ENCODE data around the gene VASH1.
A peak's percentile ranks its signal among the peaks of the same experiment; 100 is the strongest.

Gene VASH1

DNA sequence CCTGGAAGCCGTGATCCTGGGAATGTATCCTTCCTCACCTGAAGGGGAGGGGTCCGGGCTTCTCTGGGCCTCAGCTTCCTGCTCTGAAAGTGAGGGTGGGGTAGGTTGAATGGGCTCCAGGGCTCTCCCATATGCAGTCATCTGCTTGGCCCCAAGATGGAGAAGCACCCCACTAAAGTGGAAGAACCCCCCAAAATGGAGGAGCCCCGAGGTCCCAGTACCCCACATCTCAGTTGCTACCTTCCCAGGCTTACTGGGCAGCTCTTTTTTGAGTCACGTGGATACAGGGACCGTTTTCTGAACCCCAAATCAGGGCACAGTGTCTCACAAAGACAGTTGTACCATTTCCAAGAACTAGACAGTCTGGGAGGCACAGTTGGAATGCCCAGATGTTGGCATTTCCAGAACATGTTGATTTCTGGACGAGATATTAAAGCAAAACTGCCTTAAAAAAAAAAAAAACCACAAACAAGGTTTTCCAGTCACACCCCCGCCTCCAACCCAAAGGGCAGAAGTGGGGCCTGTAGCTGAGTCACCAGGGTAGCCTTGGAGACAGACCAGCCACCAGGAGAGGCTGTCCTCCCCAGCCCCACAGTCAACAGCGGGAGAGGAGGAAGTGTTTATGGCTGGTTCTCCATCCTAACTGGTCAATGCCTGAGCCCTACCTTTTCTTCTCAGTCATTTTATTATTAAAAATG is 12.1 kb downstream of the VASH1 start:
- DNase-seq, result peak; percentile 1

DNA sequence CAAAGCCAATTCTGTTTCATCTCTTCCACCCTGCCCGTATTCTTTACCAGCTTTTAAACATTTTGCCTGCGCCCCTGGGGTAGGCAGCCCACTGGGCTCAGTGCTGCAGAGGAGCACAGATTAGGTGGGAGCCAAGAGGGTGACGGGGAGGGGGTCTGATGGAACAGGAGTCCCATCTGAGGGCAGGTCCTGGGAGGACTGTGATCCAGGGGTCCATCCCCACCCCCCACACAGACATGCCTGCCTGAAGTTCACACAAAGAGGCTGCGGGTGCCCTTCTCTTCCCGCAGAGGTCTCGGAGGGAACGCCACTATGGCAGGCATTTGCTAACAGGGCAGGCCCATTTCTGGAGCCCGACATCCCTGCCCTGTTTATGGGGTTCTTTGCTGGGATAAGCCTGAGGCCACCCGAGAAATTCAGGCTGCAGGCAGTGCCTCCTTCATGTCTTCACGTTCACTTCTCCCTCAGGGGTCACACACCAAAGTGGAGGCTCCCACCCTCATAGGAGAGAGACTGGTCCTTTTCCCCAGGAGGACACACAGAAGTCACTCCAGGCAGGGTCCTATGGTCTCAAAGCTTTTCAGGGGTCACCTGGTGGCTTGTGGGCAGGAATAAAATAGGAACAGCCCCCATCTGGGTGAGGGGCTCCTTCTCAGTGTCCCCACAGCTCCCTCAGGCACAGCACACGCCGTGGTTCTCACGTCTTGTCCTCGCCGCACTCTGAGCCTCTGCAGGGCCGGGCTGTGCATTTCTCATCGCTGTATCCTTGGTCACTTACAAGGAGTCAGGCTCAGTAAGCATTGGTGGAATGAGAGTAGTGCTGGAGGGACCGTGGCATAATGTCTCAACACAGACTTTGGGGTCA is 12.9 kb downstream of the VASH1 start:
- DNase-seq, result no peak

GRCh38 chr14:76774821-76775694 is 13.8 kb downstream of the VASH1 start:
- DNase-seq, result no peak

- DNase-seq, result no peak
These were observed 14.6 kb downstream of the VASH1 start for GRCh38 chr14:76775695-76776427.

DNA sequence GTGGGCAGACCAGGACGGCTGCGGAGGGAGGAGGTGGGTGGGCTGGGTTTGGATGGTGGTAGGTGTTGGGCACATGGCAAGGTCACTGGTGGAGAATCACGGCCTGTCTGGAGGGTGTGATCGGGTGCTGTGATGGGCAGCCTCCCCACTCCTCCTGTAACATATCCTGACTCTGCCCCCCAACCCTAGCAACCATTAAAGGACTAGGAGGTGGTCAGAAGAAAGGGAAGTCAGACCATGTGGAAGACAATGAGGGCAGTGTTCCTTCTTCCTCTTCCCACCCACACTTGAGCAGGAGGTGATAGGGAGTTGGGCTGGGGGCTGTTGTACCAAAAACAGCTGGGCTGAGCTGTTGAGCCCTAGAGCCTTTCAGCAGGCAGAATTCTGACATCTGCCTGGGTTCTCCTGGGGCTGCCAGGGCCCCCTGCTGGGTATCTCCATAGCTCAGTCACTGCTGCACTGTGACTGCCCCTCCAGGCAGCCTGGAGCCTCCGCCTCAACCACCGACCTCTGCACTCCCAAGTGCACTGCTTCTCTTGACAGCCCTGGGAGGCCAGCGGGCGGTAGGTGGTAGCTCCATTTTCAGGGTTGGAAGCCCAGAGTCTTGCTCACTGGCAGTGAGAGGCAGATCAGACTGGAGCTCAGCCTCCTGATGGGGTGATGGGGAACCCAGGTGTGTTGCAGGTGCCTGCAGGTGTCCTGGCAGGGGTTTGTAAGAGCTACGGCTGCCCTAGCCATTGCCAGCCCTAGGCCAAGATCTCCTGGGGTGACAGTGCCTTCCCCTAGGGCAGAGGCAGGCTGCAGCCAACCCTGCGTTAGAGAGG is 15.4 kb downstream of the VASH1 start:
- no peak for DNase-seq

DNA sequence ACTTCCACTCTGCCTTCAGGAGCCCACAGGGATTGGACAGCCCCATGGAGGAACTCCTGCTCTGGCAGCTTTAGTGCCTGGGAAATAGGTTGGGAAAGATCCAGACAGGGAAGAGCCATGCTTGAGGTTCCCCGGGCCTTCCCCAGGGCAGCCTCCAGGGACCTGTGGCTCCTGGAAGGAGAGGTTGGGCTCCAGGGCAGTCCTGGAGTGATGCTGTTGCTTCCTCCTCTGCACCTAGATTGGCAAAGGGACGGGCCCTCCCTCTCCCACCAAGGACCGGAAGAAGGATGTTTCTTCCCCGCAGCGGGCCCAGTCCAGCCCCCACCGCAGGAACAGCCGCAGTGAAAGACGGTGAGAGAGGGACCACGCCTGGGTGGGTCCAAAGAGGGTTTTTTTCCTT is 16.5 kb downstream of the VASH1 start:
- no peak for DNase-seq

- no peak for DNase-seq
These were observed 17.4 kb downstream of the VASH1 start for GRCh38 chr14:76778546-76779215.

- DNase-seq, result no peak
These were observed 18.2 kb downstream of the VASH1 start for GRCh38 chr14:76779221-76780057.

DNA sequence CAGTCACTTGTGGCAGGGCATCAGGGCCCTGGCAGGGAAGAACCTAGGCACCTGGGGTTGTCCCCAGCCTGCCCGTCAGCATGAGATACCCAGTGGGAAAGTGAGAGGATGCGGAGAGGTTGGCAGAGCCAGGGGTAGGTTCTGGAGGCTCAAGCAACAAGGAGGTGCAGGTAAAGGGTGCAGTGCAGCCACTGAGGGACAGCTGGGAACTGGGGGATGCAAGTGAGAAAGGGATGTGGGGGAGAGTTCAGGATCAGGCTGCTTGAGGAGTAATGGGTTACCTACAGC is 18.7 kb downstream of the VASH1 start:
- DNase-seq, result no peak

GRCh38 chr14:76780360-76780759 is 19.1 kb downstream of the VASH1 start:
- no peak for DNase-seq

GRCh38 chr14:76780875-76781647 is 19.8 kb downstream of the VASH1 start:
- no peak for DNase-seq

GRCh38 chr14:76781648-76782051 is 20.4 kb downstream of the VASH1 start:
- no peak for DNase-seq

DNA sequence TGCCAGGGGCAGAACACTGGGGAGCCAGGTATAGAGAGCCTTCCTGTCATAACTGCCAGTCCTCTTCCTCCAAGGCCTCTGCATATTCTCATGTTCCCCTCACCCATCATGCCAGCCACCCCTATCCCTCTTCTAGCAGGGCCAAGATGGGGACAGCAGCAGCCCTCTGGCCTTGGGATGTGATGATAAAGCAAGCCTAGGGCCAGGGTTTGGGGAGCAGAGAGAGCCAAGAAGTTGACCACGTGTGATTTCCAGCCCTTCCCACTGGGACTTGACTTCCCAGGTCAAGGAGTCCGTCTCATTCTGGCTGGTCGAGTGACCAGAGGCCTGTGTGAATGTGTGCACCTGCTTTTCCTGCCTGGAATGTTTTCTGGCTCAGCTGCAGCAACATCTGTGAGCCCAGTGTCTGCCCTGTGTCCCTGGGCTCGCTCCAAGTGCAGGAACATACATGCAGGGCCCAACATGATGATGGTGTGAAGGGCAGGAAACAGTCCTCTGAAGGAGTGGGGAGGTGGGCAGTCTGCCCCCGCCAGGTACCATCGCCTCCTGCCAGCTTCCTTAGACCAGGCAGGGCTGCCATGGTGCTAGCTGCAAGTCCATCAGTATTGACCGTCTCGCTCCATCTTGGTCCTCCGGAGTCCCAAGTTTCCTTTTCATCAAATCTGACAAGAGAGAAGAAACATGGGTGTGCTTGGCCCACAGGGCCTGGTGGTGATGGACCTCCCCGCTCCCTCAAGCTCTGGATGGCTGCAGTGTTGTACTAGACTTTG is 21.0 kb downstream of the VASH1 start:
- DNase-seq, result no peak

GRCh38 chr14:76782885-76783566 is 21.8 kb downstream of the VASH1 start:
- no peak for DNase-seq

GRCh38 chr14:76784266-76784874 is 23.1 kb downstream of the VASH1 start:
- no peak for DNase-seq

DNA sequence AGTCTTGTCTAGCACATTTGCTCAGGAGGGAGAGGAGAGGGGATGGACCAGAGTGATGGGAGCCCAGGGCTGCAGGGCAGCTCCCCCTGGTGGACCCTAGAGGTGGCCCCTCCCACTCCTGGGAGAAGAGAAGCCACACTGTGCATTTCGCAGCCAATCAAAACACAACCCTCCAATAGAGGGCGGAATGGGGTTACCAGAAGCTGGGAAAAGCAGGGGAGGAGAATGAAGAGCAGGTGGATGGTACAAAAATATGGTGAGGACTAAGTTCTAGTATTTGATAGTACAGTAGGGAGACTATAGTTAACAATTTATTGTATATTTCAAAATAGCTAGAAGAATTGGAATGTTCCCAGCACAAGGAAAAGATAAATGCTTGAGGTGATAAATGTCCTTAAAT is 23.6 kb downstream of the VASH1 start:
- DNase-seq, result peak; percentile 54

DNA sequence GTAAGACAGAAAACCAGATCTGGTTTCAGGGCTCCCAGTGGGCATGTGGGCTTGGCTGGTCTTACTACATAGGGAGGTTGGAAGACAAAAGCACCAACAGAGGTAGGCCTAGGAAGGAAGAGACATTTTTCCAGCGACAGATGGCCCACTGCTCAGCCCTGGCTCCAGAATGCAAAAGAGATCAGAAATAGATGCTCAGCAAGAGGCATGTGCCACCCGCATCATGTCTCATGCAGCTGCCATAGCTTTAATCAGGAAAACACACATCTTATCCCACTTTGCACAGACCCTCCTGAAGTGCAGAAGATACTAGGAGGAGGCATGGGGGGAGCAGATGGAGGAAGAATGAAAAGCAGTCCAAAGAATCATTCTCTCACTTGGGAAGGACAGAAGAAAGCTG is 25.3 kb downstream of the VASH1 start:
- DNase-seq, result no peak

GRCh38 chr14:76792422-76792821 is 31.2 kb downstream of the VASH1 start:
- no peak for DNase-seq
